ENCODE data around the gene LRP3. TPM values are rescaled to one million over a fixed set of nuclear protein-coding genes. Genes with fewer than 3 reads are reported as not detected.
"Not testable (repeated sequence)": the region's sequence is repeated elsewhere in the genome, so short reads cannot be mapped to it uniquely, and the experiment has no call there.

LRP3 gene
- total RNA-seq, 2 donors from 2014 or later = 16.3 to 22.2 TPM

DNA sequence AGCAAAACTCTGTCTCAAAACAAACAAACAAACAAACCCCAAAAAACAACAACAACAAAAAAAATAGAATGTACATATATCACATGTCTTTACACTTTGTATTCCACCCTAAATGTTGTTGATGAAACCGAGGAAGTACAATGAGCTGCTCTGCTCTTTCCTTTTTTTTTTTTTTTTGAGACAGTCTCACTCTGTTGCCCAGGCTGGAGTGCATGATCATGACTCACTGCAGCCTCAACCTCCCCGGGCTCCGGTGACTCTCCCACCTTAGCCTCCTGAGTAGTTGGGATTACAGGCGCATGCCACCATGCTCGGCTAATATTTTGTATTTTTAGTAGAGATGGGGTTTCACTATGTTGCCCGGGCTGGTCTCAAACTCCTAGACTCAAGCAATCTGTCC is 30.6 kb upstream of the LRP3 start:
- Histone ChIP-seq H3K27me3 (no peaks in the 10 kb centered on the region), H3K36me3 (no peaks in the 10 kb centered on the region), H3K4me1 (no peaks in the 10 kb centered on the region), H3K27ac (no peak overlapping the region), H3K4me3 (no peak overlapping the region), H3K9me3 (no peaks in the 10 kb centered on the region)
- TF ChIP-seq, protein P1, sequence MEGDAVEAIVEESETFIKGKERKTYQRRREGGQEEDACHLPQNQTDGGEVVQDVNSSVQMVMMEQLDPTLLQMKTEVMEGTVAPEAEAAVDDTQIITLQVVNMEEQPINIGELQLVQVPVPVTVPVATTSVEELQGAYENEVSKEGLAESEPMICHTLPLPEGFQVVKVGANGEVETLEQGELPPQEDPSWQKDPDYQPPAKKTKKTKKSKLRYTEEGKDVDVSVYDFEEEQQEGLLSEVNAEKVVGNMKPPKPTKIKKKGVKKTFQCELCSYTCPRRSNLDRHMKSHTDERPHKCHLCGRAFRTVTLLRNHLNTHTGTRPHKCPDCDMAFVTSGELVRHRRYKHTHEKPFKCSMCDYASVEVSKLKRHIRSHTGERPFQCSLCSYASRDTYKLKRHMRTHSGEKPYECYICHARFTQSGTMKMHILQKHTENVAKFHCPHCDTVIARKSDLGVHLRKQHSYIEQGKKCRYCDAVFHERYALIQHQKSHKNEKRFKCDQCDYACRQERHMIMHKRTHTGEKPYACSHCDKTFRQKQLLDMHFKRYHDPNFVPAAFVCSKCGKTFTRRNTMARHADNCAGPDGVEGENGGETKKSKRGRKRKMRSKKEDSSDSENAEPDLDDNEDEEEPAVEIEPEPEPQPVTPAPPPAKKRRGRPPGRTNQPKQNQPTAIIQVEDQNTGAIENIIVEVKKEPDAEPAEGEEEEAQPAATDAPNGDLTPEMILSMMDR (IDR thresholded peaks at IDR 0.05) = no peak
- DNase-seq (ENCODE audit: low spot score) = no peak

DNA sequence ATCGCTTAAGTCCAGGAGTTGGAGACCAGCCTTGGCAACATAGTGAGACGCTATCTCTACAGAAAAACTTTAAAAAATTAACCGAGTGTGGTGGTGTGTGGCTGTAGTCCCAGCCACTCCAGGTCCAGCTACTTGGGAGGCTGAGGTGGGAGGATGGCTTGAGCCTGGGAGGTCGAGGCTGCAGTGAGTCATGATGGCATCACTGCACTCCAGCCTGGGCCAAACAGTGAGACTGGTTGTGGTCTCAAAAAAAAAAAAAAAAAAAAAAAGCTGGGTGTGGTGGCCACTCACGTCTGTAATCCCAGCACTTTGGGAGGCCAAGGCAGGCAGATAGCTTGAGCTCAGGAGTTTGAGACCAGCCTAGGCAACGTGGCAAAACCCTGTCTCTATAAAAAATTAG is 28.1 kb upstream of the LRP3 start:
- H3K4me1 ChIP-seq; H3K27me3 ChIP-seq; H3K36me3 ChIP-seq; H3K9me3 ChIP-seq; H3K4me3 ChIP-seq; H3K27ac ChIP-seq; DNase-seq (ENCODE audit: low spot score): not testable (repeated sequence)

DNA sequence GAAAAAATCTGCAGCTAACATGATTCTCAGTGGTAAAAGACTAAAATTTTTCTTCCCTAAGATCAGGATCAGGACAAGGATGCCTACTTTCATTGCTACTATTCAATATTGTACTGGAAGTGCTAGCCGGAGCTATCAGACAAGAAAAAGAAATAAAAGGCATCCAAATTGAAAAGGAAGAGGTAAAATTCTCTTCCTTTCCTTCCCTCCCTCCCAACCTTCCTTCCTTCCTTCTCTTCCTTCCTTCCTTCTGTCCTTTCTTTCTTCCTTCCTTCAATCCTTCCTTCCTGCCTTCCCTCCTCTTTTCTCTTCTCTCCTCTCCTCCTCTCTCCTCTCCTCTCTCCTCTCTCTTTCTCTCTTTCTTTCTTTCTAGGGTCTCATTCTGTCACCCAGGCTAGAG is 26.7 kb upstream of the LRP3 start:
- no peak for DNase-seq (ENCODE audit: low spot score)
- no peak overlapping the region for H3K4me3 ChIP-seq
- no peaks in the 10 kb centered on the region for H3K9me3 ChIP-seq
- no peaks in the 10 kb centered on the region for H3K27me3 ChIP-seq
- no peaks in the 10 kb centered on the region for H3K36me3 ChIP-seq
- H3K4me1 ChIP-seq = no peaks in the 10 kb centered on the region
- TF ChIP-seq, protein P1 (IDR thresholded peaks at IDR 0.05) = no peak
- no peak overlapping the region for H3K27ac ChIP-seq

DNA sequence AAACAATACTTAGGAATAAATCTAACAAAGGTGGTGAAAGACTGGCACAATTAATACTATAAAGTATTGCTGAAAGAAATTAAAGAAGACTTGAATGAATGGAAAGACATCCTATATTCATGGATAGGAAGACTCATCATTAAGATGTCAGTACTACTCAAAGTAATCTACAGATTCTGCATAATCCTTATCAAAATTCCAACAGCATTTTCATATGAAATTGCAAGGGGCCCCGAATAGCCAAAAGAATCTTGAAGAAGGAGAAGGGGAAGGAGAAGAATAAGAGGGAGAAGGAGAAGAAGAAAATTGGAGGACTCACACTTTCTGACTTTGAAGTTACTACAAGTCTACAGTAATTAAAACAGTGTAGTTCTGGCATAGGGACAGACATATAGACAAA is 25.6 kb upstream of the LRP3 start:
- Histone ChIP-seq H3K27ac (no peak overlapping the region), H3K27me3 (no peaks in the 10 kb centered on the region), H3K4me3 (no peak overlapping the region), H3K9me3 (no peaks in the 10 kb centered on the region), H3K4me1 (no peaks in the 10 kb centered on the region), H3K36me3 (no peaks in the 10 kb centered on the region)
- no peak for DNase-seq (ENCODE audit: low spot score)
- TF ChIP-seq, protein P1 (IDR thresholded peaks at IDR 0.05) = no peak

DNA sequence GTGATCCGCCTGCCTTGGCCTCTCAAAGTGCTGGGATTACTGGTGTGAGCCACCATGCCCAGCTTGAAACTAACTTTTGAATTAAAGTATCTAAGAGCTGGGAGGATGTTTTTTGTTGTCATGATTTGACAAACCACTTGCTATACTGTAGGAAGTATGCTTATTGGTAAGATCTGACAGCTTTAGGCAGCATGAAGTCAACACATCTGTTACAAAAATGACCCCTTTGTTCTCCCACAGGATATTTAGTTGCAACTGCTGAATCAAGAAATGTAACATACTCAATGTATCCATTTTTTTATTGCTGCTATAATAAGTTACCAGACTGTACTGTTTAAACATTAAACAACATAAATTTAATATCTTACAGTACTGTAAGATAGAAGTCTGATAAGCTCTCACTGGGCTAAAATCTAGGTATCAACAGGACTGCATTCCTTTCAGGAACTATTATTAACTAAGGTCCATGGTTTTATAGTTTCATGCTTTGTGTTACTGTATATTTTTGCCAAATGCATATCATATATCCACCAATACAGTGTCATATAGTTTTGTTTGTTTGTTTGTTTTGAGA is 22.8 kb upstream of the LRP3 start:
- H3K27ac ChIP-seq = no peak overlapping the region
- H3K36me3 ChIP-seq = no peaks in the 10 kb centered on the region
- TF ChIP-seq, protein P1 (IDR thresholded peaks at IDR 0.05) = no peak
- no peaks in the 10 kb centered on the region for H3K9me3 ChIP-seq
- DNase-seq (ENCODE audit: low spot score) = no peak
- H3K27me3 ChIP-seq = no peaks in the 10 kb centered on the region
- H3K4me3 ChIP-seq = no peak overlapping the region
- H3K4me1 ChIP-seq = peaks cover 0 to 11% of the 10 kb centered on the region in 2 donors

DNA sequence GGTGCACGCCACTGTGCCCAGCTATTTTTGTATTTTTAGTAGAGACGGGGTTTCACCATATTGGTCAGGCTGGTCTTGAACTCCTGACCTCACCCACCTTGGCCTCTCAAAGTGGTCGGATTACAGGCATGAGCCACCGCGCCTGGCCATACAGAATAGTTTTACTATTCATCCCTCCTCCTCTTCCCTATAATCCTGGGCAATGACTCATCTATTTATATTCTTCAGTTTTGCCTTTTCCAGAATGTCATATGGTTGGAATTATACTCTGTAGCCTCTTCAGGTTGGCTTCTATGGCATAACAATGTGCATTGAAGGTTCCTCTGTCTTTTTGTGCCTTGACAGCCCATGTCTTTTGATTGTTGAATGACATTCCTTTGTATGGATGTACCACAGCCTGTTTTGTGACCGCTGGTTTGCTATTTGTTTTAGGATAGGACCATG is 22.2 kb upstream of the LRP3 start:
- H3K27ac ChIP-seq = no peak overlapping the region
- no peak for DNase-seq (ENCODE audit: low spot score)
- TF ChIP-seq, protein P1 (IDR thresholded peaks at IDR 0.05) = no peak
- no peaks in the 10 kb centered on the region for H3K9me3 ChIP-seq
- H3K4me3 ChIP-seq = no peak overlapping the region
- no peaks in the 10 kb centered on the region for H3K27me3 ChIP-seq
- H3K4me1 ChIP-seq = peaks cover 0 to 11% of the 10 kb centered on the region in 2 donors
- H3K36me3 ChIP-seq = no peaks in the 10 kb centered on the region
